Neural progenitor cell (in vitro differentiated cells): Measurements from ENCODE around the gene KIF26A.

Experiments used
- EZH2 ChIP-seq: fragments of 200-600 bp; sonication (generic); IDR thresholded peaks from 2 replicates; pipeline ENCODE4 v1.6.1; 2017; ENCODE audit warnings: antibody characterized with exemption, mild to moderate bottlenecking, moderate library complexity
- TF ChIP-seq, protein P1 (sequence below): fragments of 200-600 bp; sonication (generic); IDR thresholded peaks from 2 replicates; pipeline ENCODE4 v1.5.1; 2017; ENCODE audit warnings: antibody characterized with exemption, mild to moderate bottlenecking

DNA sequence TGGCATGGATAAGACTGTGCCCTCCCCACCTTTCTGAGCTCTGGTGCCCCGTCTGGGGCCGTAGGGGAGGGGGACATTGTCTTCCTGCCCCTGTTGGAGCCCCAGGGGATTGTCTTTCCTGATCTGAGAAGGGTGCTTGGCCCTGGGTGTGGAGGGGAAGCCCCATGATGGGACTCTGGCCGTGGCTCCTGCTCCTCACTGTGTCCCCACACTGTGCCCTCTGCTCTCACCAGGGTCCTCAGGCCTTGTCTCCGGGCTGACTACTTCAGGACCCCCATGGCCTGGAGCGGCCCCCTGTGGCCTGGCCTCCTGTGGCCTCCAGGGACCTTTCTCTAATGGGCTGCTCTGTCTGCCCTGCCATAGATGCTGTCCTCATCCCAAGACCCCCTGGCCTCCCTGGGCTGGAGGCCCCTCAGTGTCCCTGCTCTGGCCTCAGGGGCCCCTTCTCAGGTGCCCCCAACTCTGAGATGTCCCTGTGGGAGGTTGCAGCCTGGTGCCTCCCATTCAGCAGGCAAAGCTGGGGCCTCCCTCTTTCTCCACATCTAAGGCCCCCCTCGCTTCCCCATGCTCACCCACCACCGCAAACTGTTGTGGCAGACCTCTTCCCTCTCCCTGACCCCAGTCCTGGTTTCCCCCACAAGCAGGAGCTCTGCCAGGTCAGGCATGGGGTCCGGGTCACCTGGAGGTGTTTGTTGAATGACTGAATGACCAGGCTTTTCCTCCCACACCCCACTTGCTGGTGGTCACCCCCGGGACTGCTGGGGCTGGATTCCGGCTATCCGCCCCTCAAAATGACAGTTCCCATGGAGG is 4.0 kb downstream of the KIF26A start:
- TF ChIP-seq, protein P1, sequence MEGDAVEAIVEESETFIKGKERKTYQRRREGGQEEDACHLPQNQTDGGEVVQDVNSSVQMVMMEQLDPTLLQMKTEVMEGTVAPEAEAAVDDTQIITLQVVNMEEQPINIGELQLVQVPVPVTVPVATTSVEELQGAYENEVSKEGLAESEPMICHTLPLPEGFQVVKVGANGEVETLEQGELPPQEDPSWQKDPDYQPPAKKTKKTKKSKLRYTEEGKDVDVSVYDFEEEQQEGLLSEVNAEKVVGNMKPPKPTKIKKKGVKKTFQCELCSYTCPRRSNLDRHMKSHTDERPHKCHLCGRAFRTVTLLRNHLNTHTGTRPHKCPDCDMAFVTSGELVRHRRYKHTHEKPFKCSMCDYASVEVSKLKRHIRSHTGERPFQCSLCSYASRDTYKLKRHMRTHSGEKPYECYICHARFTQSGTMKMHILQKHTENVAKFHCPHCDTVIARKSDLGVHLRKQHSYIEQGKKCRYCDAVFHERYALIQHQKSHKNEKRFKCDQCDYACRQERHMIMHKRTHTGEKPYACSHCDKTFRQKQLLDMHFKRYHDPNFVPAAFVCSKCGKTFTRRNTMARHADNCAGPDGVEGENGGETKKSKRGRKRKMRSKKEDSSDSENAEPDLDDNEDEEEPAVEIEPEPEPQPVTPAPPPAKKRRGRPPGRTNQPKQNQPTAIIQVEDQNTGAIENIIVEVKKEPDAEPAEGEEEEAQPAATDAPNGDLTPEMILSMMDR = no peak
- TF ChIP-seq EZH2 = no peak
